IPS DF 19.7 (cell line): Measurements from ENCODE around the gene ADCYAP1R1.

Experiments used
- DNase-seq: peaks from one replicate; pipeline ENCODE4 v3.0.0-alpha.2; 2013; ENCODE audit warnings: low read depth, low spot score

ADCYAP1R1 gene

DNA sequence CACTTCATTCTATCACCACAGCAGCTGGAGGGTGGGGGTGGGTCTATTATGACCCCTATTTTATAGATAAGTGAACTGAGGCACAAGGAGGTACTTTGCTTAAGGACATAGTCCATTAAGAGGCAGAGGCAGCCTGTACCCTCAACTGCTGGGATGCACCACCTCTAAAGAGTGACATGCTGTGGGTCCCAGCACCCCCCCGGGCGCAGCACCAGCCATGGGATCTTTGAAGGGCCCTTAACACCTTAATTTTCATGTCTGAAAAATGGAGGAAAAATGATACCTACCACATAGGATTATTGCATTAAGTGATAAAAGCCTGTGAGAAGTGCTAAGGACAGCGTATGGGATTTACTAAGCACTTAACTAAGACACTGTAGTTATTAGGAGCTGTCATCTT is 15.4 kb downstream of the ADCYAP1R1 start:
- no peak for DNase-seq

- no peak for DNase-seq
Observed at GRCh38 chr7:31068006-31068675, 16.0 kb downstream of the ADCYAP1R1 start.

DNA sequence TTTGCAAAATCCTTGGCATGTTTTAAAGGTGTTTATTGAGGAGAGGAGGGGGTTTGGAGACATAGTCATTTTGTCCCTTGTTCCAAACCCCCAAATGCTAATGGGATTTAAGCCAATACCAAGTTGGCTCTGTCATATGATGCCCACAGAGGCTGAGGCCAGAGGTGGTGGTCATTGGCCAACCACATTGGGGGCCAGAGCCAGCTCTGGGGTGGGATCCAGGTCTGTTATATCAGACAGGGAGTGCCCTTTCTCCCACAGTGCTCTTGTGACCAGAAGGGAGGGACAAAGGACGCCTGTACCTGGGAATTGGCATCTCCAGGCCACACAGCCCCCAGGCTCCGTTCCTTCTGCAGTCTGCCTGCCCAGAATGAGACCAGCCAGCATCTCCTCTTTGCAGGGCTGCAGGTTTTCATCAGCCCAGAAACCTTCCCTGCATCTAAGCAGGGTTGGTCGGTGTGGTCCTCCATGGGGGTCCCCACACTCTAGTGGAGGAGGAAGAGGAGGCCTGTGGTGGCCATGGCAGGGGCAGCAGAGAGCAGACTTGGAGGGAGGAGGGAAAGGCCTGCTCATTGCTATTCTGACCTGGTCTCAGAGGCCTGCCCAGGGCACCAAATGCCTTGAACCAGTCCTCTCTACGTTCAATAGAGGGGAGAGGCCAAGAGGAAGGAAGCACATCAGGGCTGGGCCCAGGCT is 17.9 kb downstream of the ADCYAP1R1 start:
- no peak for DNase-seq

- no peak for DNase-seq
Observed at GRCh38 chr7:31070991-31071644, 19.0 kb downstream of the ADCYAP1R1 start.

GRCh38 chr7:31071645-31072029 is 19.5 kb downstream of the ADCYAP1R1 start:
- no peak for DNase-seq

DNA sequence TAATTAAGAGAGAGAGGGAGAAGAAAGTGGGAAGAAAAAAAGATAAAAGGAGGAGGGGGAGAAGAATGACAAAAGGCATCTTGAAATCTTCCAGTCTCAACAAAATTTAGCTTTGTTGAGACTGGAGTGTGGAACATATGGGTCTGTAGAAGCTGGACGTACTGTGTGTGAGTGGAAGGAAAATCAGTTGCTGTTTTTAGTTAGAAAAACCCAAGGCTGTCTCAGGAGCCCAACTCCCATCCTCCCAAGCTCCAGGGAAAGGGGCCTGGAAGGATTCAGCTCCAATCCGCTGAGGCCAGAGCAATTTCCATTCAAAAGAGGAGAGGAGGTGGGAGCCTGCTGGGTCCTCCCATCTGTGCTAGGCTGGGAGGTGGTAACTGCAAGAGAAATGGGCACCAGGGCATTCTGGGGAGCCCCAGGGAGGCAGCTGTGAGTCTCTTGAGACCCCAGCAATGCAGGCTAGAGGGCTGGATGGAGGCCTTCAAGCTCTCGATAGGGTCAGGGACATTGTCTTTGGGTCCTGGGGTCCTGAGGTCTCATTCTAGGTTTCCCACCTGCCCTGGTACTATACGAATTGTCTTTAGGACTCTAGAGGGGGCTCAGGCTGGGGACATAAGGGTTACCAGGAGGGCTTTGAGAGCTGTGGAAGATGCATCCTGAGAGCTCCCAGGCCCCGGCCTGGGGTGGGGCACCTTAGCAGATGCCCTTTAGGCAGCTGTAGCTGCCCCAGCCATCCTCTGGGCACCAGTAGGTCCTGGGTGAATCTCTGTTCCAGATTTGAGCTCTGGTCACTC is 21.4 kb downstream of the ADCYAP1R1 start:
- no peak for DNase-seq

GRCh38 chr7:31074120-31074383 is 21.9 kb downstream of the ADCYAP1R1 start:
- DNase-seq, result no peak

DNA sequence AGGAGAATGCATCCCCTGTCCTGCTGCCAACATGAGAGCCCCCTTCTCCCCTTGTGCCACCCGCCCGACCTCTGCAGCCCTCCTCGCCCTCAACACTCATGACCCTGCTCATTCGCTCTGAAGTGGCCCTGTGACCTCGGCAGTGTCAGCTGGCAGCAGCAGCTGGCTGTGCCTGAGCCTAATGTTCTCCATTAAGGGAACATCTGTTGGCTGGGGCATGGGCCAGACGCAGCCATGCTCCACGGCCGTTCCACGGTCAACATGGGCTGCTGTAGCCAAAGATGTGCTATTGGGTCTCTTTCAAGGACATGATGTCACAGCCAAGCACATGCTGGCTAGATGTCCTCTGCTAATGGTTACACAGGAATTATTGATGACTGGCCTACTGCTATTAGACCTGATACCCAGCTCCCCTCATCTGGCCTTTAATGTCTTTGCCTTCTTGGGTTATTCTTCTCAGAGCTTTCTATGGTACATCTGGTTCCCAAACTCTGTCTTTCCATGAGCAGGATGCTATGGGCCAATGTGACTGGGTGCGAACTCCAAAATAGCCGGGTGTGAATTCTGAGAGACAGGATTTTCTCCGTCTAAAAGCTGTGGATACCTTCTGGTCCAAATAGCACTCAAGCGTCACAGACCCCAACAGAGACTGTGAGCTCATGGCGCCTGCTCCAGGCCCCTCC is 22.4 kb downstream of the ADCYAP1R1 start:
- no peak for DNase-seq

DNA sequence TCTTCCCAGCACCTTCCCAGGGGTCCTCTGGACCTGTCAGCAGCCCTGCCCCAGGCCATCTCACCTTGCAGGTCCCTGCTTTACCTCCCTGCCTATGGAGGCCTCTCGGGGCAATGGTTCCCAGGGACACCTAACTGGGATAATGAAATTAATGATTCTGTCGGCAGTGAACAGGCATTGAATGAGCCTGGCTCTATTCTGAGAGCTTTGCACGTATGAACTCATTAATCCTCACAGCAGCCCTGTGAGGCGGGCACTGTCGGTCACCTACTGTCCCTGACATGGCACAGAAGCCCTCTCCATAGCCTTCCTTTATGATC is 22.9 kb downstream of the ADCYAP1R1 start:
- no peak for DNase-seq

DNA sequence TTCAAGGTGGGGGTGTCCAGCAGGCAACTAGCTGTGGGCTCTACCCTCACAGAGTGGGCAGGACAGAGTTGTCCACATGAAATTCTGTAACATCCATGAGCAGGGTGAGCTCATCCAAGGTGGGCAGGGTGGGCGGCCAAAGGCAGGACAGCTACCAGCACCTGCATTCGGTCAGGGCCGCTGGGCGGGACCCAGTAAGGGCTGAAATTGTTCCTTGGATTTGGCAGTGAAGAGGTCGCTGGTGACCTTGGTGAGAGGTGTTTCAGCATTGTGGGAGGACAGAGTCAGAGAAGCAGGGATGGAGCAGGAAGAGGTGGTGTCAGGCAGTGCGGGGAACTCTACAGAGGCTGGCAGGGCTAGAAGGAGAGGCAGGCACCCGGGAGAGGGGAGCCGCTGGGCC is 23.9 kb downstream of the ADCYAP1R1 start:
- DNase-seq, result no peak

- no peak for DNase-seq
Observed at GRCh38 chr7:31076641-31077310, 24.7 kb downstream of the ADCYAP1R1 start.

GRCh38 chr7:31077484-31078362 is 25.6 kb downstream of the ADCYAP1R1 start:
- DNase-seq, result no peak

DNA sequence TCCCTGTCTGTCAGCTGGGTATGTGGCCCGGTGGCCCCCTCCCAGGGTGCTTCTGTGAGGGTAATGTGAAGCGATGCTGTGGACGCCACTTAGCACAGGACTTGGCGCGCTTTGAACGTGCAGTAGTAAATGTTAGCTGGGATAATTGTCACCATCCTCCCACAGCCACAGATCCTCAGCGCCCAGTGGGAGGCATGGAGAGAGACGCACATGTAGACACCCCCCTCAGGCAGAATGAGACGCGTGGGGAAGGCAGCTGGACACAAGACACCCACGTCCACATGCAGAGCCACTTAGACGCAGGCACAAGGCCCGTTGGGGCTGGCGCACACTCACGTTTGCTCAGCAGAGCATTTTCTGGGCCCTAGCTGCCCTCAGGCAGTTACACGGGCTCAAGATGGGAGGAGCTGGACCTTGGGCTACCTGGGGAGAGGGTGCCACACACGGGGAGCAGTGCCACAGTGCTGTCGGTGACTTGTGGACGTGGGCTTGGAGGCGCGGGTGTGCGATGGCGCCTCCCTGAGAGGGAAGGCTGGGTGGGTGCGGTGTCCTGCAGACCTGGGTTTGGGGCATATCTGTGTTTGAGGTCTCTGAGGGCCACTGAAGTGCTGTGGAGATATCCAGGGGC is 26.4 kb downstream of the ADCYAP1R1 start:
- DNase-seq, result no peak

- DNase-seq, result no peak
Observed at GRCh38 chr7:31079126-31079823, 27.2 kb downstream of the ADCYAP1R1 start.

DNA sequence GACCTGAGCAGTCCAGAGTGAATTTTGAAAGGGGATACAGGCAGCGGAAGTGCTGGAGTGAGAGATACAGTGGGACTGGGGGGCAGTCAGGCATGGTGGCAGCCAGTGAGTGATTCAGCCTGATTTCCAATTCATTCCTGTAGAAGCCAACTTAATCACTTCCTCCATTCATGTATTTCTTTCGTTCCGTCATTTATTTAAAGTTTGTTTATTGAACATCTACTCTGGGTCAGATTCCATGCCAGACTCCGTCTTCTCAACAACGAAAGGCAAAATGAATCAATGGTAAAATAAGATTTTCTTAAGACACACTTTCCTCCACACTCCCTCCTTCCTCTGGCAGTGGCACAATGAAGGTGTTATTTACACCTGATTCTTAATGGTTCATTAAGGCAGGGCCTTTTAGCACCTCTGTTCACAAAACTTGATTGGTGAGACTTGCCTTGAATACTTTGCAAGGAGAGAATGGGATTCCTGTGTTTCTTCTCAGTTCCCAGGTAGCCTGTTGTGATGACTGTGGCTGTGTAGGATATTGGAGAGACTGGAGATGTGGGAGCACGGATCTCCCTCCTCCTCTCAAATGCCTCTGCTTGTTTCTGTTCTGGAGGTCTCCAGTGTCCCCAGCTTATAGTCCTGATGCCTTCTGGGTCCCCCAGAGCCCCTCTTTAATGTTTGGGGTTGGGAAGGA is 27.9 kb downstream of the ADCYAP1R1 start:
- no peak for DNase-seq

GRCh38 chr7:31080763-31081162 is 28.7 kb downstream of the ADCYAP1R1 start:
- DNase-seq, result no peak

- DNase-seq, result no peak
Observed at GRCh38 chr7:31082017-31082416, 29.9 kb downstream of the ADCYAP1R1 start.

GRCh38 chr7:31082447-31082846 is 30.3 kb downstream of the ADCYAP1R1 start:
- no peak for DNase-seq
